Right atrium auricular region (tissue), 2 donors: Measurements from ENCODE around the gene SPON2. TPM values are rescaled to one million over a fixed set of nuclear protein-coding genes. Genes with fewer than 3 reads are reported as not detected.

Experiments
- DNase-seq: peaks from one replicate; pipeline ENCODE4 v3.0.0-alpha.2; 2019; ENCODE audit warnings: low spot score
- H3K27ac ChIP-seq, 2 donors: fragments of 200-600 bp; sonication (generic); 1 replicate in 1 of 2; 2 replicates in 1 of 2; pipeline ENCODE4 v1.5.1; 2016 to 2019
- H3K27me3 ChIP-seq, 2 donors: fragments of 200-600 bp; sonication (generic); one replicate each; pipeline versions ENCODE4 v1.5.1 to v1.6.0; 2017 to 2019
- H3K36me3 ChIP-seq: fragments of 200-600 bp; sonication (generic); one replicate; pipeline ENCODE4 v1.5.1; 2016
- H3K4me1 ChIP-seq, 2 donors: fragments of 200-600 bp; sonication (generic); one replicate each; pipeline versions ENCODE4 v1.5.1 to v1.6.0; 2017 to 2019
- H3K4me3 ChIP-seq, 2 donors: fragments of 200-600 bp; sonication (generic); 1 replicate in 1 of 2; 2 replicates in 1 of 2; pipeline ENCODE4 v1.5.1; 2017 to 2019; ENCODE audit warnings: mild to moderate bottlenecking in 1 of 2, moderate library complexity in 1 of 2
- H3K9me3 ChIP-seq, 2 donors: fragments of 200-600 bp; sonication (generic); one replicate each; pipeline ENCODE4 v1.5.1; 2019
- total RNA-seq, 2 donors: library from RNA; depleted of rRNA; stranded (reverse); fragments of >200 nt; gene quantifications; one replicate each; pipeline ENCODE4 v1.1.0, GENCODE V29; 2016
- TF ChIP-seq, protein P1 (sequence below), 2 donors: fragments of 200-600 bp; sonication (generic); IDR thresholded peaks; one replicate each; pipeline ENCODE4 v1.5.1; 2019; ENCODE audit warnings: antibody characterized with exemption in 2 of 2

SPON2 gene
- total RNA-seq, 2 donors from 2014 or later = 13.0 to 20.8 TPM

DNA sequence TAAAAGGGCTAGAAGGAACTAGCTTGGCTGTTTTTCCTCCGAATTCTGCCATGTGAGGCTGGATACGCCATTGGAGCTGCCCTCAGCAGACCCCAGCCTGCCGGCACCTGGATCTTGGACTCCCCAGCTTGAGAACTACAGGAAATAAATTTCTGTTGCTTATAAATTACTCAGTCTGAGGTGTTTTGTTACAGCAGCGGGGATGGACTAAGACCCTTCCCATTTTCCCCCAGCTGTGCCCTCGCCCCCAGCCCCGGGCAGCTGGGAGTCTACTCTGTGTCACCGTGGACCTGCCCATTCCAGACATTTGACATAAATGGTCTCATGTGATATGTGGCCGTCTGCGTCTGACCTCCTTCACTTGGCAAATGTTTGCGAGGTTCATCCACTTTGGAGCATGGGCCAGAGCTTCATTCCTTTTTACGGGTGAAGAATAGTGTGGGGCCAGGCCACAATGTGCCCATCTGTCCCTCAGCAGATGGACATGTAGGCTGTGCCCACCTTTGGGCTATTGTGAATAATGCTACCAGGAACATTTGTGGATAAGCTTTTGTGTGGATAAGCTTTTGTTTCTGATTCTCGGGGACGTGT, 30.7 kb upstream of the SPON2 start:
- no peaks in the 10 kb centered on the region for H3K27me3 ChIP-seq
- peak overlapping the region; percentile 41 to 51 for H3K27ac ChIP-seq
- H3K36me3 ChIP-seq = no peaks in the 10 kb centered on the region
- H3K4me1 ChIP-seq = peaks cover 0 to 21% of the 10 kb centered on the region in 2 donors
- H3K4me3 ChIP-seq = no peak overlapping the region
- peak; percentile 57 for DNase-seq
- TF ChIP-seq, protein P1, sequence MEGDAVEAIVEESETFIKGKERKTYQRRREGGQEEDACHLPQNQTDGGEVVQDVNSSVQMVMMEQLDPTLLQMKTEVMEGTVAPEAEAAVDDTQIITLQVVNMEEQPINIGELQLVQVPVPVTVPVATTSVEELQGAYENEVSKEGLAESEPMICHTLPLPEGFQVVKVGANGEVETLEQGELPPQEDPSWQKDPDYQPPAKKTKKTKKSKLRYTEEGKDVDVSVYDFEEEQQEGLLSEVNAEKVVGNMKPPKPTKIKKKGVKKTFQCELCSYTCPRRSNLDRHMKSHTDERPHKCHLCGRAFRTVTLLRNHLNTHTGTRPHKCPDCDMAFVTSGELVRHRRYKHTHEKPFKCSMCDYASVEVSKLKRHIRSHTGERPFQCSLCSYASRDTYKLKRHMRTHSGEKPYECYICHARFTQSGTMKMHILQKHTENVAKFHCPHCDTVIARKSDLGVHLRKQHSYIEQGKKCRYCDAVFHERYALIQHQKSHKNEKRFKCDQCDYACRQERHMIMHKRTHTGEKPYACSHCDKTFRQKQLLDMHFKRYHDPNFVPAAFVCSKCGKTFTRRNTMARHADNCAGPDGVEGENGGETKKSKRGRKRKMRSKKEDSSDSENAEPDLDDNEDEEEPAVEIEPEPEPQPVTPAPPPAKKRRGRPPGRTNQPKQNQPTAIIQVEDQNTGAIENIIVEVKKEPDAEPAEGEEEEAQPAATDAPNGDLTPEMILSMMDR (IDR thresholded peaks at IDR 0.05) = no peak
- H3K9me3 ChIP-seq = no peaks in the 10 kb centered on the region

DNA sequence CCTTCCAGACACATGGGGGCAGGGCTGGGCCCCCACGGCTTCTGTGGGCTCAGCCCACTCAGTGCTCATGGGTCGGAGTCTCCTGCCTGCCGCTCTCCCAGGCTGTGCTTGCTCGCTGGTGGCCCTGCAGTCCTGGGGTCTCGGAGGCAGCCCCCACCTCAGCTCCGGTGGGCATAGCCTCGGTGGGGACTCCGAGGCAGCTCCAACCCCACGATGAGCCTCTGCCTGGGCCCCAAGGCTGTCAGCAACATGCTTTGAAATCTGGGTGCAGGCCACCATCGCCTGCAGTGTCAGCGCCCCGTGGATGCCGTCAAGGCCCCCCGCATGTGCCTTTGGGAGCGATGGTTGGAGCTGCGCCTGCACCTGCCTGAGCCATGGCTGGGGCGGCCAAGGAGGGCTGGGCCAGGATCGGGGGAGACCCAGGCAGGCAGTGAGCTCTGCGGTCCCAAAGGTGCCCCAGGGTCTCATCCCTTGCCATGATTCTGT, 30.2 kb upstream of the SPON2 start:
- Histone ChIP-seq H3K4me3 (no peak overlapping the region), H3K4me1 (peaks cover 0 to 16% of the 10 kb centered on the region in 2 donors), H3K9me3 (no peaks in the 10 kb centered on the region), H3K27ac (peak overlapping the region; percentile 41 to 51), H3K27me3 (no peaks in the 10 kb centered on the region), H3K36me3 (no peaks in the 10 kb centered on the region)
- peak; percentile 55 for DNase-seq
- TF ChIP-seq, protein P1 (IDR thresholded peaks at IDR 0.05) = no peak

DNA sequence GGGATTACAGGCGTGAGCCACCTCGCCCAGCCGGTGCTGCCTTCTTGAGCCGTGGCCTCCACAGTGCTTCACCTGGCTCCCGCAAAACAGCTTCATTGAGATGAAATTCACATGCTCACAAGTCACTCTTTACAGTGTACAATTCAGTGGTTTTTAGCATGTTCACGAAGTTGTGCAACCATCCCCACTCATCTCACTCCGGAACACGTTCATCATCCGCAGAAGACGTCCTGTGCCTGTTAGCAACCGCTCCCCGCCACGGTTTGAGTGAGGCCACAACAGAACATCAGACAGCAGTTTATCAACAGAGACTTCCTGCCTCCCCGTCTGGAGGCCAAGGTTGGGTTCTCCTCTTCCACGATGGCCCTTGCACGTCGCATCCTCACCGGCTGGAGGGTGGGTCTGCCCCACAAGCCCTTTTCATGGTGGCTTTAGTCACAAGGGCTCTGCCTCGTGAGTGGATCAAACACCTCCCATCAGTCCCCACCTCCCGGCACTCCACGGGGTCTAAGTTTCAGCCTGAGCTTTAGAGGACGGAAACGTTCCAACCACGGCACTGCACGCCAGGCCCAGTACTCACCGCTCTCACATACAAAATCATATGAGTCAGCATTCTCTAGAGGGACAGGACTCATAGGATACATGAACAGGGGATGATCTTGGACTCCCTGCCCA, 29.6 kb upstream of the SPON2 start:
- peak overlapping the region; percentile 41 to 51 for H3K27ac ChIP-seq

DNA sequence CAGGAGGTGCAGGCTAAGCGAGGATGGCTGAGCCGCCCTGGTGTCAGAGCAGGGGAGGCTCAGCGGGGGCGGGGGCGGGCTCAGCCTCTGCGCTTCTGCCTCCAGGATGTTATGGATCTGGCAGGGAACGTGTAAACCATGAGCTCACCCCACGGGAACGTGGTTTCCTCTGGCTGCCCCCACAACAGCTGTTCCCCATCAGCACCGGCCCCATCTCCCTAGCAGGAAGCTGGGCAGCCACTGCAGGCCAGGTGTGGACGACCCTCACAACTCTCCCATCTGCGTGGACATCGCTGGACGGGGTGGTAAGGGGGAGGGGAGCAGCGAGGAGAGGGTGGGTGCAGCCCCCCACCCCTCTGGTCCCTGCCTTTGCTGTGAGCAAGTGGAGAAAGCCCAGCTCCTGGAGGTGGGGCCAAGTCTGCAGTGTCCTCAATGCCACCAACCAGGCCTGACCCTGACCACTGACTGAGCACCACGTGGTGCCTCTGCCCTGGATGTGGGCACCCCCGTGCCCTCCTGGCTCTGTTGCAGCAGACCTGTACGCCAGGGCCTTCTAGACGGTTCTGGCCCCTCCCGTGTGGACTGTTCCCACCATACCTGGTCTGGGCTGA, 28.1 kb upstream of the SPON2 start:
- Histone ChIP-seq H3K9me3 (no peaks in the 10 kb centered on the region), H3K4me1 (peaks cover 0 to 14% of the 10 kb centered on the region in 2 donors), H3K4me3 (peak overlapping the region in 1 of 2 donors; percentile 21), H3K27me3 (no peaks in the 10 kb centered on the region), H3K36me3 (no peaks in the 10 kb centered on the region), H3K27ac (peak overlapping the region; percentile 41 to 51)
- TF ChIP-seq, protein P1 (IDR thresholded peaks at IDR 0.05) = no peak
- DNase-seq = peak; percentile 69

More for the DNA sequence above, 29.6 kb upstream of the SPON2 start:
- Histone ChIP-seq H3K4me1 (peaks cover 0 to 14% of the 10 kb centered on the region in 2 donors), H3K4me3 (no peak overlapping the region), H3K9me3 (no peaks in the 10 kb centered on the region), H3K36me3 (no peaks in the 10 kb centered on the region), H3K27me3 (no peaks in the 10 kb centered on the region)
- TF ChIP-seq, protein P1 (IDR thresholded peaks at IDR 0.05) = no peak
- DNase-seq = peak; percentile 85

DNA sequence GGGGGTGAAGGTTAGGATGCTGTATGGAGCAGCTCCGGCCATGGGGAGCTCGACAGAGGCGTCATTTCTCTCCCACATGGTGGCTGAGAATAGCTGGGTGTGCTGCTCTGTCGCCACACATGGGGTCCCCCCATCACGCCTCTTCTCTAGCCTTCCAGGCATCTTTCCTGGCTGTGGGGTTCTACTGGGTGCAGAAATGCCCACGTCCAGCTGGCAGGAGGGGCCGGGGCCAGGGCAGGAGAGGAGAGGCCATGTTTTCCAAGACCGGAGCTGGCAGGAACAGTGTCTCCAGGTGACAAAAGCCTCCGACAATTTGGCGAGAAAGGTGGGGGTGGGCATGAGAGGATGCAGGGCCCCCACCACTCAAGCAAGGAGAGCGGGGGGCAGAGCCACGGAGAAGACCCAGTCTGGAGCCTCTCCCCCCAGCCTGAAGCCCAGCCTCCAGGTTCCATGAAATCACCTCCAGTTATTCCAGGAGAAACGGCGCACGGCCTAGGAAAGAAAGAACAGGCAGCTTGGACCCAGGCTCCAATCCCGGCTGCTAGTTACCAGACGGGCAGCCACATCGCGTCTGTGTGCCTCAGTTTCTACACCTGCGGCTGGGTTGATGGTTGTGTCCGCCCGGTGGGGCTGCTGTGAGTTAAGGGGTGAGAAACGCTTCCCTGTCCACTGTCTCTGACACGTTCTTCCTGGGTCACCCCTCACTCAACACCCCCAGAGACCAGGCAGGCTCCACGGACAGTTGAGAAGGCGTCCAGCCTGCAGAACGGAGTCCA, 27.4 kb upstream of the SPON2 start:
- H3K9me3 ChIP-seq = no peaks in the 10 kb centered on the region
- DNase-seq = peak; percentile 54
- H3K27ac ChIP-seq = peak overlapping the region; percentile 12 to 26
- TF ChIP-seq, protein P1 (IDR thresholded peaks at IDR 0.05) = no peak
- no peaks in the 10 kb centered on the region for H3K36me3 ChIP-seq
- peak overlapping the region in 1 of 2 donors; percentile 21 for H3K4me3 ChIP-seq
- H3K4me1 ChIP-seq = peaks cover 0 to 14% of the 10 kb centered on the region in 2 donors
- H3K27me3 ChIP-seq = no peaks in the 10 kb centered on the region
